A549 (cell line): Measurements from ENCODE around the gene SLC25A30. TPM values are rescaled to one million over a fixed set of nuclear protein-coding genes. Genes with fewer than 3 reads are reported as not detected.

Experiments used
- ATAC-seq, 2 experiments: fragments of 200-7000 bp in 1 of 2; fragments of >200 bp in 1 of 2; cut with Nextera tagmentation in 1 of 2; cut with Tn5 transposase in 1 of 2; 3 replicates each; pipeline versions ENCODE4 v1.8.0 to v1.9.1; 2018 to 2020; ENCODE audit warnings: mild to moderate bottlenecking in 1 of 2, moderate library complexity in 1 of 2
- CTCF ChIA-PET: fragments of 300-600 bp; sonication (Branson Sonifier 250); formaldehyde crosslinking; extraction: SDS; loops from one replicate; lab custom pipeline; 2021; ENCODE audit warnings: antibody characterized with exemption, inconsistent platforms; lab: Yijun Ruan, JAX
- POLR2A ChIA-PET: fragments of 350-600 bp; formaldehyde crosslinking; extraction: SDS; loops from one replicate; lab custom pipeline; 2021; ENCODE audit warnings: antibody characterized with exemption, inconsistent platforms; lab: Yijun Ruan, JAX
- DNase-seq, 2 experiments: peaks; one replicate each; pipeline versions ENCODE4 v3.0.0 to v3.0.0-alpha.2; 2011 to 2016; ENCODE audit warnings: low read depth in 1 of 2, low spot score in 1 of 2
- FAIRE-seq: peaks from 2 replicates; lab custom pipeline; 2011; peaks lifted over from hg19 to GRCh38; lab: Jason Lieb, UNC
- H3K27ac ChIP-seq, 2 experiments: fragments of >200 bp; sonication (Bioruptor Twin); formaldehyde crosslinking; 3 replicates each; pipeline ENCODE4 v1.5.1; 2016 to 2017
- H3K4me1 ChIP-seq: fragments of >200 bp; sonication (Bioruptor Twin); formaldehyde crosslinking; 3 replicates; pipeline ENCODE4 v1.6.1; 2016
- H3K4me2 ChIP-seq: fragments of >200 bp; sonication (Bioruptor Twin); formaldehyde crosslinking; 3 replicates; pipeline ENCODE4 v1.6.1; 2016
- H3K4me3 ChIP-seq: fragments of >200 bp; sonication (Bioruptor Twin); formaldehyde crosslinking; 3 replicates; pipeline ENCODE4 v1.5.1; 2016
- H3K9me3 ChIP-seq: fragments of >200 bp; sonication (Bioruptor Twin); formaldehyde crosslinking; 3 replicates; pipeline ENCODE4 v1.6.1; 2016
- BHLHE40 ChIP-seq: IDR thresholded peaks from 2 replicates; pipeline ENCODE4 v1.6.1; 2012; ENCODE audit warnings: low read depth, low read length, inconsistent platforms
- CHD2 ChIP-seq: fragments of 150-350 bp; IDR thresholded peaks from 2 replicates; pipeline ENCODE4 v1.6.1; 2014; ENCODE audit warnings: low read length; ENCODE audit not compliant: partially characterized antibody
- EHF ChIP-seq: fragments of 250-450 bp; sonication (Bioruptor Pico); IDR thresholded peaks from 2 replicates; pipeline ENCODE4 v1.5.0; 2020; ENCODE audit warnings: mild to moderate bottlenecking
- ELK1 ChIP-seq: fragments of 150-350 bp; IDR thresholded peaks from 2 replicates; pipeline ENCODE4 v1.6.1; 2014; ENCODE audit warnings: low read depth, mild to moderate bottlenecking, low read length
- EP300 ChIP-seq, 2 experiments: fragments of >200 bp; sonication (Bioruptor Twin); formaldehyde crosslinking; IDR thresholded peaks; 2 replicates in 1 of 2; 3 replicates in 1 of 2; pipeline ENCODE4 v1.6.1; 2016 to 2017
- ESRRA ChIP-seq: fragments of 150-350 bp; IDR thresholded peaks from 2 replicates; pipeline ENCODE4 v1.6.1; 2014; ENCODE audit warnings: mild to moderate bottlenecking, low read length, borderline replicate concordance
- FOSB ChIP-seq: fragments of 250-450 bp; sonication (Bioruptor Pico); IDR thresholded peaks from 2 replicates; pipeline ENCODE4 v1.5.0; 2020; ENCODE audit warnings: mild to moderate bottlenecking, moderate library complexity
- GATA3 ChIP-seq: IDR thresholded peaks from 2 replicates; pipeline ENCODE4 v1.6.1; 2012; ENCODE audit warnings: borderline replicate concordance
- HES2 ChIP-seq: fragments of >200 bp; sonication (Bioruptor Twin); formaldehyde crosslinking; IDR thresholded peaks from 2 replicates; pipeline ENCODE4 v1.6.1; 2016
- HEYL ChIP-seq: fragments of 250-450 bp; sonication (Bioruptor Pico); IDR thresholded peaks from 2 replicates; pipeline ENCODE4 v1.8.0; 2021; ENCODE audit warnings: mild to moderate bottlenecking, moderate library complexity
- HOXA7 ChIP-seq: fragments of 250-450 bp; sonication (Bioruptor Pico); IDR thresholded peaks from 2 replicates; pipeline ENCODE4 v1.5.0; 2020; ENCODE audit warnings: mild to moderate bottlenecking, moderate library complexity
- JUN ChIP-seq, 2 experiments: fragments of >200 bp; sonication (Bioruptor Twin); formaldehyde crosslinking; IDR thresholded peaks; 2 replicates in 1 of 2; 3 replicates in 1 of 2; pipeline ENCODE4 v1.6.1; 2016 to 2017
- JUNB ChIP-seq: fragments of >200 bp; sonication (Bioruptor Twin); formaldehyde crosslinking; IDR thresholded peaks from 2 replicates; pipeline ENCODE4 v1.6.1; 2016
- KDM1A ChIP-seq: fragments of 200-600 bp; sonication (generic); IDR thresholded peaks from 2 replicates; pipeline ENCODE4 v1.6.1; 2016; ENCODE audit warnings: low read depth, mild to moderate bottlenecking
- KDM5A ChIP-seq: fragments of 200-600 bp; sonication (generic); IDR thresholded peaks from 2 replicates; pipeline ENCODE4 v1.6.1; 2016; ENCODE audit warnings: antibody characterized with exemption, mild to moderate bottlenecking
- MAFK ChIP-seq: fragments of 450-650 bp; IDR thresholded peaks from 2 replicates; pipeline ENCODE4 v1.6.1; 2014; ENCODE audit not compliant: partially characterized antibody
- MAZ ChIP-seq: fragments of 150-350 bp; IDR thresholded peaks from 2 replicates; pipeline ENCODE4 v1.6.1; 2014; ENCODE audit warnings: antibody characterized with exemption, low read depth, low read length, borderline replicate concordance
- MYC ChIP-seq: IDR thresholded peaks from 2 replicates; pipeline ENCODE4 v1.6.1; 2012; ENCODE audit warnings: mild to moderate bottlenecking, inconsistent platforms, low read length, improper control_type of control experiment, borderline replicate concordance
- NPAS2 ChIP-seq: fragments of 250-450 bp; sonication (Bioruptor Pico); IDR thresholded peaks from 2 replicates; pipeline ENCODE4 v1.8.0; 2022; ENCODE audit warnings: mild to moderate bottlenecking, moderate library complexity, borderline replicate concordance
- PBX3 ChIP-seq: IDR thresholded peaks from 2 replicates; pipeline ENCODE4 v1.6.1; 2012
- POLR2AphosphoS2 ChIP-seq: conservative IDR thresholded peaks from 2 replicates; pipeline ENCODE4 v1.6.1; 2012; ENCODE audit warnings: low read length, improper control_type of control experiment, inconsistent platforms
- RAD21 ChIP-seq, 2 experiments: fragments of >200 bp in 1 of 2; sonication (Bioruptor Twin) in 1 of 2; formaldehyde crosslinking in 1 of 2; IDR thresholded peaks in 1 of 2; conservative IDR thresholded peaks in 1 of 2; 2 replicates in 1 of 2; 3 replicates in 1 of 2; pipeline ENCODE4 v1.6.1; 2012 to 2018; ENCODE audit warnings: inconsistent platforms in 1 of 2
- REST ChIP-seq: fragments of 200-600 bp; sonication (generic); IDR thresholded peaks from 2 replicates; pipeline ENCODE4 v1.6.1; 2016; ENCODE audit warnings: antibody characterized with exemption, mild to moderate bottlenecking, moderate library complexity
- ZNF302 ChIP-seq: fragments of 250-450 bp; sonication (Bioruptor Pico); IDR thresholded peaks from 2 replicates; pipeline ENCODE4 v1.9.0; 2021; ENCODE audit warnings: inconsistent platforms, mild to moderate bottlenecking, moderate library complexity
- ZSCAN20 ChIP-seq: fragments of 250-450 bp; sonication (Bioruptor Pico); IDR thresholded peaks from 2 replicates; pipeline ENCODE4 v1.8.0; 2022; ENCODE audit warnings: mild to moderate bottlenecking, moderate library complexity
- WGBS: methylation state at CpG from one replicate; pipeline ENCODE4 v1.1.6; 2017; ENCODE audit errors: missing lambda C conversion rate; 5-methylcytosine and 5-hydroxymethylcytosine counted together
- polyA plus RNA-seq, 4 experiments: library from polyadenylated mRNA; depleted of rRNA in 3 of 4; stranded (reverse); fragments of >200 nt; fragmentation: RNase III in 1 of 4; extraction: RNeasy Plus Mini Kit Qiagen cat#74134 plus additional on column Dnase treatment in 1 of 4; gene quantifications; 2 replicates in 3 of 4; 3 replicates in 1 of 4; pipeline ENCODE4 v1.2.3, GENCODE V29; 2011 to 2017
- TF ChIP-seq, protein P1 (sequence below): IDR thresholded peaks from 2 replicates; pipeline ENCODE4 v1.6.1; 2012; ENCODE audit warnings: low read depth, borderline replicate concordance

The SLC25A30 gene
- polyA plus RNA-seq, 2 of the 4 experiments (the other 2 are of a cell fraction), result 10.1 to 12.7 TPM

DNA sequence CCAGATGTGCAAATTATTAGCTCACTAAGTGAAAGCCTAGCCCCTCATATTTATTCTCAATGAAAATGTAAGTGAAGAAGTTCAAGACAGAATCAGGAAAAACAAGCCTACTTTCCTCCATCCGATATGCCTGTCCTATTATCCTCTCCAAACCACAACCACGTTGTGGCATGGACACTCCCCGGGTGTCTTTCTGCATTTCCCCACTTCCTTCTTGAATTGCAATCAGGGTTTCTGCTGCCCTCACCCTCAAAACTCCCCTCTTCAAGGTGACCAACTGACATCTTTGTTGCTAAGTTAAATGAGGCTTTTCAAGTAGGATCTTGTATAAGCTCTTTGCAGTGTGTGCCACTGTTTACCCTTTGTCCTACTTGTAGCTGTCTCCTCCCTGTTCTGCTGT lies 11.8 kb downstream of the SLC25A30 start:
- no peak overlapping the region for H3K27ac ChIP-seq
- no peak for FAIRE-seq
- H3K9me3 ChIP-seq, result no peaks in the 10 kb centered on the region
- H3K4me3 ChIP-seq, result no peak overlapping the region
- no peak for TF ChIP-seq CHD2
- no peak for TF ChIP-seq ESRRA
- TF ChIP-seq RAD21 (conservative IDR thresholded peaks at IDR 0.05 in 1 of 2, IDR thresholded peaks at IDR 0.05 in 1 of 2), result no peak
- TF ChIP-seq EHF, result no peak
- no peak for TF ChIP-seq ELK1
- TF ChIP-seq PBX3, result no peak
- TF ChIP-seq MYC, result no peak
- no peak for TF ChIP-seq MAFK
- TF ChIP-seq HOXA7, result no peak
- TF ChIP-seq MAZ, result no peak
- TF ChIP-seq EP300 (IDR thresholded peaks at IDR 0.05), result no peak
- TF ChIP-seq, all 56 proteins: peak for 0
- no peak for ATAC-seq
- Histone ChIP-seq H3K4me2 (no peak overlapping the region), H3K4me1 (0 out of 3 replicates have a peak, but pooled peaks cover 5% of the 10 kb centered on the region)
- ChIA-PET CTCF (interaction anchor here (1.5 kb wide), 1 partner anchor 35 kb away, joined by 4 read pairs; no protein-coding TSS in a partner anchor), POLR2A (no interaction called here)
- DNase-seq, result no peak
- 77% methylated on average over 3 of the region's 3 CpGs for WGBS

GRCh38 chr13:45403081-45403480 lies 15.1 kb downstream of the SLC25A30 start:
- Histone ChIP-seq H3K9me3 (no peaks in the 10 kb centered on the region), H3K27ac (no peak overlapping the region), H3K4me3 (no peak overlapping the region), H3K4me2 (no peak overlapping the region)
- CTCF ChIA-PET, result interaction anchor here (0.8 to 3.1 kb wide), 2 partner anchors 10 to 32 kb away, joined by 3 to 12 read pairs; no protein-coding TSS in a partner anchor
- FAIRE-seq (no peak), ATAC-seq (no peak), DNase-seq (no peak)
- WGBS, result 86% methylated on average over 3 of the region's 3 CpGs
- POLR2A ChIA-PET, result no interaction called here
- TF ChIP-seq POLR2AphosphoS2, result no peak
- TF ChIP-seq, all 56 proteins: peak for 0
- H3K4me1 ChIP-seq, result 0 out of 3 replicates have a peak, but pooled peaks cover 5% of the 10 kb centered on the region

DNA sequence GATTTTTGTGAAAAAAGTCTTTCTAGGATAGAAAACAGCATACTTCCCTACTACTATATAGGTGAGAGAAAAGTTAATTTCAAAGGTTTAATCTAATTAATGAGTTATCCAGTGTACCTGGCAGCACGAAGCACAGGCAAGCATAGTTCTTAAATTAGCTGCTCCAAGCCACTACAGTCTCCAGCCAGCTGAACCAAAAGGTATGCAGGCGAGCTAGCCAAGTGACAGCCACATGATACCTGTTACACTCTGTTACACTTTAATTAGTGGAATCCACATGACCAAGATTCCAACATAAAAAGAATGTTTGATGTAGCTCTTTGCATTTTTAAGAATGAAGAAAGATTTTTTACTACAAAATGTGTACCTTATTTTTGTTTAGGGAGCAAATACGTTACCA lies 15.5 kb downstream of the SLC25A30 start:
- ChIA-PET CTCF (interaction anchor here (0.8 to 3.1 kb wide), 2 partner anchors 10 to 32 kb away, joined by 3 to 12 read pairs; no protein-coding TSS in a partner anchor), POLR2A (no interaction called here)
- DNase-seq, result no peak
- Histone ChIP-seq H3K4me3 (no peak overlapping the region), H3K27ac (no peak overlapping the region), H3K4me2 (no peak overlapping the region), H3K9me3 (no peaks in the 10 kb centered on the region), H3K4me1 (0 out of 3 replicates have a peak, but pooled peaks cover 5% of the 10 kb centered on the region)
- FAIRE-seq, result no peak
- no peak for ATAC-seq
- TF ChIP-seq JUNB, result no peak
- no peak for TF ChIP-seq KDM1A
- no peak for TF ChIP-seq MYC
- no peak for TF ChIP-seq HES2
- TF ChIP-seq RAD21 (conservative IDR thresholded peaks at IDR 0.05 in 1 of 2, IDR thresholded peaks at IDR 0.05 in 1 of 2), result no peak
- no peak for TF ChIP-seq REST
- no peak for TF ChIP-seq GATA3
- no peak for TF ChIP-seq FOSB (CRISPR knock-in tag)
- TF ChIP-seq JUN (IDR thresholded peaks at IDR 0.05), result no peak
- TF ChIP-seq EHF, result no peak
- TF ChIP-seq, protein P1, sequence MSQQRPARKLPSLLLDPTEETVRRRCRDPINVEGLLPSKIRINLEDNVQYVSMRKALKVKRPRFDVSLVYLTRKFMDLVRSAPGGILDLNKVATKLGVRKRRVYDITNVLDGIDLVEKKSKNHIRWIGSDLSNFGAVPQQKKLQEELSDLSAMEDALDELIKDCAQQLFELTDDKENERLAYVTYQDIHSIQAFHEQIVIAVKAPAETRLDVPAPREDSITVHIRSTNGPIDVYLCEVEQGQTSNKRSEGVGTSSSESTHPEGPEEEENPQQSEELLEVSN, result no peak
- no peak for TF ChIP-seq ZSCAN20
- no peak for TF ChIP-seq HEYL
- no peak for TF ChIP-seq BHLHE40
- no peak for TF ChIP-seq KDM5A
- TF ChIP-seq CHD2, result no peak
- no peak for TF ChIP-seq NPAS2 (CRISPR knock-in tag)
- no peak for TF ChIP-seq ZNF302 (CRISPR knock-in tag)
- TF ChIP-seq MAFK, result no peak
- WGBS, result 96% methylated on average over 3 of the region's 3 CpGs
